ENCODE data around the gene INPP4A.
A peak's percentile ranks its signal among the peaks of the same experiment; 100 is the strongest.

INPP4A gene

GRCh38 chr2:98518101-98518500, 73.4 kb downstream of the INPP4A start:
- DNase-seq, result no peak

GRCh38 chr2:98519156-98519555, 74.5 kb downstream of the INPP4A start:
- no peak for DNase-seq

DNA sequence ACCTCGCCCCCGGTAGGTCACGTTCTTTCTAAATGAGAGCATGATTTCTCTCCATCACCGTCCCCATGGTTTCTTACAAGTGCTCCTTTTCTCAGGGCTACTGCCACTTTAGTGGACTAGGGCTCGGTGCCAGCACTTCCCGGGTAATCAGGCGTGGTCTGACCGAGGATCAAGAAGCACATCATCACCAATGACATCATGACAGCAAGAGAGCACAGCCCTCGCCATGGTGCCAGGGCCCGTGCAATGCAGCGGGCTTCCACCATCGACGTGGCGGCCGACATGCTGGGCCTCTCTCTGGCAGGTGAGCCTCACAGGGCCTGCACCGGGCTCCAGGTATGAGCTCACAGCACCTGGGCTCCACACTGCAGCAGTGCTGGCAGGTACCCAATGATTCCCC, 75.2 kb downstream of the INPP4A start:
- DNase-seq, result no peak

- no peak for DNase-seq
These were observed 76.1 kb downstream of the INPP4A start for GRCh38 chr2:98520806-98521205.

DNA sequence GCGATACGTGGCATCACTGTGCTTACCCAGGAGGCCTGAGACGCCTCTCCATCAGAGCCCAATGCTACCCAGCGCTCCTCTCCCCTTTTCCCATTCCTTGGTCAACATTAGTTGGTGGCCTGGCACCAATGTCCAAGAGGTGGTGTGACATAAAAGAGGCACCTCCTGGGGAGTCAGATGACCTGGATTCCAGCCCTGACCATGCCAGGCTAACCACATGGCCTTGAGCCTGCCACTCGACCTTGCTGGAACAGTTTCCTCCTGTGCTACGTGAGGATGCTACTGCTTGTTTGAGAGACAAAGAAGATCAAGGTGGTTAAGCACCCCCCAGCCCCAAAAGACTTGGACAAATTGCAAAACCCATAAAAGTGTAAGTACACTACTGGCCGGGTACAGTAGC, 76.6 kb downstream of the INPP4A start:
- no peak for DNase-seq

DNA sequence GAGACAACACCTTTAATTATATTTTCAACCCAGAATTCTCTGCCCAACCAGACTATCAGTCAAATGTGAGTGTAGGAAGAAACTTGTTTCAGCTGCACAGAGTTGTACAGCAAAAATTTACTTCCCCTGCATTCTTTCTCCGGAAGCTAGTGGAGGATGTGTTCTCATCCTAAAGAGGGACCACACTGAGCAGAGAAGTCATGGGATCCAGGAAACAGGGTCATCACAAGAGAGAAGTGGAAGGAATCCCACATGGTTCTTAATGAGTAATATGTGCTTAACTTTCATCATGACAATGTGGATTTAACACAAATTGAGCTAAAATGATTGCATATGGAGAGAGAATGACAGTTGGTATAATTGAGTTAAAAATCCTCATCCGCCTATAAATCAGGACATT, 78.2 kb downstream of the INPP4A start:
- DNase-seq, result no peak

GRCh38 chr2:98524168-98524567, 79.5 kb downstream of the INPP4A start:
- DNase-seq, result no peak

DNA sequence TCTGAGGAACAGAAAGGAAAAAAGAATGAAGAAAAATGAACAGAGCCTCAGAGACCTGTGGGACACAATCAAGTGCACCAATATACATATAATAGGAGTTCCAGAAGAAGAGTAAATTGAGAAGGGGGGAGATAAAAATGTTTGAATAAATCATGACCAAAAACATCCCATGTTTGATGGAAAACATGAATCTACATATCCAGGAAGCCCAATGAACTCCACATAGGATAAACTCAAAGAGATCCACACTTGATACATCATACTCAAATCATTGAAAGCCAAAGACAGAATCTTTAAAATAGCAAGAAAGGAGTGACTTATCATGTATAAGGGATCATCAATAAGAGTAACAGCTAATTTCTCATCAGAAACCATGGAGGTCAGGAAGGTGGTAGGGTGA, 83.7 kb downstream of the INPP4A start:
- no peak for DNase-seq

DNA sequence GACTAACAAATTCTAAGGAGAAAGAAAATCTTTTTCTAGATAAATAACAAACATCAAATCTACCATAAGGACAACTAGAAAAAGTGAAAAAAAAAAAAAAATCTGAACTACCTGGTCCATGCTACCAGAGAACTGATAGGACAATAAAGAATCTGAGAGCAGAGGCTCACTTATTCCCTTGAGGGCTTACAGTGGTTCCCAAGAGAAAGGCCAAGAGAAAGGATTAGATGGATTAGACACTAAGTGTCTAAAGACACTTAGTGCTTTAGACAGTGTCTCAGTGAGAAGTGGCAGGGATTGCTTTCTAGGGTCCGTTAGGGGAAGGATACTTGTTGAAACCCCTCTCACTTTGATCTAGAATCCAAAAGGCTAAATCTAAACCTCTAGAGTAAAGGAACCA, 85.5 kb downstream of the INPP4A start:
- DNase-seq, result no peak

- peak; percentile 51 for DNase-seq
These were observed 88.1 kb downstream of the INPP4A start for GRCh38 chr2:98532756-98533155.

DNA sequence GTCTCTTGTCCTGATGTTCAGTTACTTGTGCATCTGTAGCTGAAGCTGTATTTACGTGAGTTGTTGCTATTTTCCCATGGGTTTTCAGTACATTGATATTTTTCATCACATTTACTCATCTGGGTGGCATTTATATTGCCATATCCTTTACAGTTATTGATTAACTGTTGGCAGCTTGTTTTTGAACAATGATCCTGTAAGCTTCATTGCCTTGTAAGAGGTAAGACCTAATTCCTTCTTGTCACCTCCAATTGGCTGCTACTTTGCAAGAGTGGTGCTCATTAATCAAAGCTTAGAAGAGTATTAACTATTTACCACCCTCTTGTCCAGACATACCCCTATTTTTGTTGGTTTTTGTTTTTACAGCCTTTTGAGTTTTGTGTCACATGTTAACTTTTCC, 88.9 kb downstream of the INPP4A start:
- DNase-seq, result no peak

DNA sequence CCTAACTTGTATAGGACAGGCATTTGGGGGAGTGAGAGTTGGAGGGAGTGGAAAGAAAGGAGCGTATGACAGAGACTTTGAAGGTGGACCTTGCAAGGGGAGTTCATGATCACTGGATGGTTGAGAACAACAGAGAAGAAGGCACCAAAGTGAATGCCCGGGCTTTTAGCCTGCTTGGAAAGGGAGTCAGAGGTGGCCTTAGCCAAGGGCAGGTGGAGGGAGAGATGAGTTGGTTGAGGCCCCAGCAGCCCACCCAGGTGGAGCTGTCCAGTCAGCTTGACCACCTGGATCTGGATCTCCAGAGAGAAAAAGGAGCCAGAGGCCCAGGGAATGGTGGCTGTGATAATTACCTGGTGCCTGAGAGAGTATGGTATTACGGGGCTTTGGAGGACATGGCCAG, 90.1 kb downstream of the INPP4A start:
- DNase-seq, result no peak

DNA sequence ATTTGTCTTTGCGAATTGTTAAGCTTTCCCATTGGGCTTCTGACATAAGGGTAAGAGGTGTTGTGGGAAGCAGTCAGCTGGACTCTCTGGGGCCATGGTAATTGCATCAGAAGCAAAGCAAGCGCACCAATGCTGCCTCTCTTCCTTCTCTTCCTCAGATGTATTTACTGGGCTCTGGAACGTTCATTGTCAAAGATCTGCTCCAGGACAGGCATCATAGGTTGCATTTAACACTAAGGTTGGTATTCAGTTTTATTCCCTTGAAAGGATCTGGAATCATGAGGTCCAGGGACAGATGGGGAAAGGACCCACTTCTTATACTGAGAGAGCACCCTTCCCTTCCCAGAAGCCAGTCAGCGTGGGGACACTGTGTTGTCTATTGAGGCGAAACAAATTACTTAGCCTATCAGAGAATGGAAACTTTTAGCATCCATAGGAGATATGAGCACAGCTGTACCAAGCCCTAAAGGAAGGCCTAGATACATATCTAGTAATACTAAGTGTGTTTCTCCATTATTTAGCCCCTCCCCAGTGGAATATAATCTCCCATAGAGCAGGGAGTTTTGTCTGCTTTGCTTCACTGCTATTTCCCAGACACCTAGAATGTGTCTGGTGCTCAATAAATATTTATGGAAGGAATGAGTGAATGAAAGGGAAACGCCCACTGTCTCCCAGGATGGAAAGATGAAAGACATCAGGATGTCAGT, 91.5 kb downstream of the INPP4A start:
- no peak for DNase-seq

DNA sequence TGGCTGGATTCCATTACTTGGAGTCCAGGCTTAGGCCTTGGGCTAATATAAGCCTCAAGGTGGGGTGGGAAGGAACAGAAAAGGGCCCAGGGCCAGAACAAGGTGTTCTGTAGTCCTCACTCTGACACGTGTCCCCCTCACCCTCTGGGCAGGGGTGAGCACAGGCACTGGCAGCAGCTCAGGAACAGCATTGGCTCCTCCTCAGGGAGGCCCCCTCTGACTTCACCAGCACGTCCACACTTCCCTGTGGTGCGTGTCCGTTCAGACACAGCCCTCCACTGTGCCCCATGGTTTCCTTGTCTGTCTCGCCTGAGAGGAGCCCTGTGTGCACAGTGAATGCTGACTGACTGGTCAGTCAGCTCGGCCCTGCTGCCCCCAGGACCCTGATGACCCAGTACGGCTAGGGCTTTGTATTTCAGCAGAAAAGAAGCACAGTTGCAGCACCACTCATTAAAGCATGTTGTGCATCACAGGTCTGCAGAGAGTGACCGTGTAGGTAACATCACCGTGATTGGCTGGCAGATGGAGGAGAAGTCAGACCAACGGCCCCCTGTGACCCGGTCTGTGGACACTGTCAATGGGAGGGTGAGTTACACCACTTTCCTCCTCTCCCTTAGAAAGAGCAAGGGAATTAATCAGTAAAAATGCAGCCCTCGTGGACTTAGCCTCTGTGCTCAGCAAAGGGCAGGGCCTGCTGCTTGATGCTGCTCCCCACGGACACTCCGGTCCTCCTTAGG, 92.9 kb downstream of the INPP4A start:
- no peak for DNase-seq

DNA sequence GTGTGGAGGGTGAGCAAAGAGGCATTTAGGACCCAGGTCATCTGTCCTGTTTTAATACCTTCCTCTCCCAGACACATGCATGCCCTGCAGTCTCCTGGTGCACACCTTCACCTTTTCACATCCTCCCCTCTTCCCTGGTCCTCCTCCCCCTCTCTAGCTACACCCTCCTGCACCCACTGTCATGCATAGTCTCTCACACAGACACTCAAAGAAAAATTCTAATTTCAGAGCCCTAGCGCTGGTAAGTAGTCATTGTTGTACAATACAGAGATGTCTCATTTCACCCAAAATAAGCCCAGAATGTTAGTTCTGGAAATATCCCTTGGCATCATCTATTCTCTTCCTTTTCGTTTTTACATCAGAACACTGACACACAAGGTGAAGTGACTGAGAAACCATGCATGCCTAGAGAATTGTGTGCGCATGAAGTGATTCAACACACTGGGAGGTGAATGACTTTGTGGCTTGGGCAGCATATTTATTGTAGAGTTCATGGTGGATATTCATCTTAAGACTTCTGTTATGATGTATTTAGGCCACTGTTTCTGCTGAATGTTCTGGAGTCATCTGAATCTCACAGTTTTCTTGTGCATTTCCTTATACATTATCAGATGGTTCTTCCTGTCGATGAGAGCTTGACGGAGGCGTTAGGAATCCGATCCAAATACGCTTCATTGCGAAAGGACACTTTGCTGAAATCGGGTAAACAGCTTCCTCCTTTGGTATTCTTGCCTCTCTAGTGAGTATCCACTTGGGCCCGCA, 93.8 kb downstream of the INPP4A start:
- DNase-seq, result no peak

- peak; percentile 79 for DNase-seq
These were observed 94.5 kb downstream of the INPP4A start for GRCh38 chr2:98539056-98539735.

- DNase-seq, result no peak
These were observed 95.9 kb downstream of the INPP4A start for GRCh38 chr2:98540536-98540935.

DNA sequence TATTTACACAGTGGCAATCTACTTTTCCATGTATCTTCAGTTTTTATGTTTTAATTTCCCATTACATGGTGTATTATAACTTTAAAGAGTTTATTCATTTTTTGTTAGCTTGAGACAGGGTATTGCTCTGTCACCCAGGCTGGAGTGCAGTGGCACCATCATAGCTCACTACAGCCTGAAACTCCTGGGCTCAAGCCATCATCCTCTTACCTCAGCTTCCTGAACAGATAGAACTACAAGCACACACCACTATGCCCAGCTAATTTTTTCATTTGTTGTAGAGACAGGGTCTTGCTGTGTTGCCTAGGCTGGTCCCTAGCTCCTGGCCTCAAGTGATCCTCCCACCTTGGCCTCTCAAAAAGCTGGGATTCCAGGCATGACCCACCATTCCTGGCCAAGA, 96.8 kb downstream of the INPP4A start:
- DNase-seq, result no peak

DNA sequence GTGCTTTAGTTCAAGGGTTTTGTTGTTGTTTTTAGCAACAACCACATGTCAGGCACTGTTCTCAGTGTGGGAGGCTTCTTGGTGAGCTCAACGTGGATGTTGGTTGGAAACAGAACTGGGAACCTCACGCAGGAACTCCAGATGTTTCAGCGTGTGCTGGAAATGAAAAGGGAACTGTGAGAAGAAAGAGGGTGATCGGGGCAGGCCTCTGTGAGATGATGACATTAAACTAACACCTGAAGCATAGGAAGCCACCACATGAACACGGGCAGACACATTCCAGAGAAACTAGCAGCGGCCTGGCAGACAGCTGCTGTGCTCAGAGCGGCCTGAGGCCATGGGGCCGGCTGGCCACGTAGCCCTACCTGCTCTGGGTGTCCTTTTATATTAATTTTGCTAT, 97.2 kb downstream of the INPP4A start:
- no peak for DNase-seq

DNA sequence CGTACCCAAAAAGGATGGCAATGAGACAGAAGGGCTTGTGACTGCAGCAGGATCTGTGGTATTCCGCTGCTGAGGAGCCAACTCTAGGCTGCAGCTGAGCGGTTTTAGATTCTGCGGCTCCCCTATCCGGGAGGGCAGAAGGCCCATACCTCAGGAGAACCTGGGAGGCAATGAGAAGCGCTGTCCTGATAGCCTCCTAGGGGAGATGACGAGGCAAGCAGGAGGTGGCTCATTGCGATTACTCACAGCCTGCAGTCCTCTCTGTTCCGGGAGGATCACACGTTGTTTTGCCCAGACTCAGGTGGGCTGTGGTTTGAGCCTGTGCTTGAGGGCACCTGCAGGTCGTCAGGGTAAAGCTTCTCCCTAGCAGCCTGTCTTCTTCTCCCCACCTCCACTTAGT, 98.6 kb downstream of the INPP4A start:
- DNase-seq, result no peak

DNA sequence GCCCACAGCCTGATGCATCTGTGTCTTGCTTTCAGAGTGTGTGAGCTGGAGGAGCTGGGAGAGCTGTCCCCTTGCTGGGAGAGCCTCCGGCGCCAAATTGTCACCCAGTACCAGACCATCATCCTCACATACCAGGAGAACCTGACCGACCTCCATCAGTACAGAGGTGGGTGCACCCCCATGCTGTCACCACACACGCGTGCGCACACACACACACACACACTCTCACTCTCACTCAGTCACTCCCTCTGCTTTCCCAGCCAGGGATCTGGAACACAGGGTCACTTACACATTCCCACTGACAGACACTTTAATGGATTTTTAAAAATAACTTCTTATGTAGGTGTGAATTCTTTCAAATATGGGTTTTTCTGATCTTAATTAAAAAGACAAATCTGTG, 99.2 kb downstream of the INPP4A start:
- DNase-seq, result no peak

DNA sequence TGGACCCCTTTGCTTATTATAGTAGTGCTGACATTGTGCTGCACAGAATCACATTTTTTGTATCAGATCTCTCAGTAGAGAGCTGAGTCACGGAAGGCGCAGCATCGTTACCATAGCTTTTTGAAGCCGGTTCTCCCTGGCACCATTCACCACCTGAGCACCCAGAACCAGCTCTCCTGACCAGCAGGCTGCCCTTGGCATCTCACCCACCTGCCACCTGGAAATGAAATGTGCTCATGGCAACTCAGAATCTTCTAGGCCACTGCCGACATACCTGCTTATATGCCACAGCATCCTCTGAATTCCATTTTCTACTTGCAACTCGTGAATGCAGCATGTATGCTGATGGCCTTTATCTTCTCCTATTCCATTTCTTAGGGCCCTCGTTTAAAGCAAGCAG, 100.9 kb downstream of the INPP4A start:
- no peak for DNase-seq

DNA sequence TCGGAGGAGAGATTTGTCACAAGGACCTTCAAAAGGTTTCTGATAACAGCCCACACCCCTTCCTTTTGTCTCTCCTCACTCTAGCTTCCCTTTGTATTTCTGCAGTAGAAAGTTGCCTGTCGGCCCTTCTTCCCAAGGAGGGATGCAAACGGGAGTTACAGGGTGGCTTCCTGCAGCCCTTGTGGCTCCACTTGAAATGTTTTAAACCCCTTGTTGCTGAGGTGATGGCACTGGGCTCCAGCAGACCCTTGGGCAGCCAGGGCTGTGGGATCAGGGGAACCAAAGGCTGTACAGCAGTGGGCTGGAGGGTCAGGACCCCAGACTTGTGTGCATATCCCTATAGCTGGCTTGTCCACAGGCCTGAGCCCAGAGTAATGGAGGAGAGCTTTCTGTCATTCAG, 101.5 kb downstream of the INPP4A start:
- no peak for DNase-seq

Measured in NCI-H1694 (cell line).